Duodenal mucosa (tissue), 2 donors: ENCODE data around the gene ARMC9.

Experiments
- H3K27ac ChIP-seq: one replicate; pipeline ENCODE4 v1.7.0; 2013; ENCODE audit warnings: low read depth, low read length
- H3K27me3 ChIP-seq, 2 donors: one replicate each; pipeline ENCODE4 v1.7.0; 2013; ENCODE audit warnings: low read length in 2 of 2, control low read depth in 1 of 2; ENCODE audit not compliant: insufficient read depth in 2 of 2, control insufficient read depth in 1 of 2
- H3K36me3 ChIP-seq, 2 donors: one replicate each; pipeline ENCODE4 v1.7.0; 2013; ENCODE audit warnings: low read length in 2 of 2, control low read depth in 1 of 2; ENCODE audit not compliant: insufficient read depth in 2 of 2, control insufficient read depth in 1 of 2
- H3K4me1 ChIP-seq, 2 donors: one replicate each; pipeline ENCODE4 v1.7.0; 2013; ENCODE audit warnings: low read length in 2 of 2, control low read depth in 1 of 2; ENCODE audit not compliant: insufficient read depth in 2 of 2, control insufficient read depth in 1 of 2
- H3K4me3 ChIP-seq, 2 donors: one replicate each; pipeline ENCODE4 v1.7.0; 2013; ENCODE audit warnings: low read length in 2 of 2, low read depth in 1 of 2
- H3K9ac ChIP-seq, 2 donors: one replicate each; pipeline ENCODE4 v1.7.0; 2013; ENCODE audit warnings: low read length in 2 of 2, low read depth in 1 of 2
- H3K9me3 ChIP-seq, 2 donors: one replicate each; pipeline ENCODE4 v1.7.0; 2013; ENCODE audit warnings: low read length in 2 of 2, control low read depth in 1 of 2; ENCODE audit not compliant: control insufficient read depth in 1 of 2

Gene ARMC9

GRCh38 chr2:231280846-231281245, 82.4 kb downstream of the ARMC9 start:
- Histone ChIP-seq H3K4me3 (no peak overlapping the region), H3K27ac (no peak overlapping the region), H3K9ac (no peak overlapping the region), H3K36me3 (peaks cover 0 to 2% of the 10 kb centered on the region in 2 donors), H3K27me3 (no peaks in the 10 kb centered on the region), H3K4me1 (peaks cover 0 to 10% of the 10 kb centered on the region in 2 donors), H3K9me3 (no peaks in the 10 kb centered on the region)

- no peaks in the 10 kb centered on the region for H3K36me3 ChIP-seq
- peaks cover 3 to 18% of the 10 kb centered on the region in 2 donors for H3K4me1 ChIP-seq
- H3K9ac ChIP-seq: no peak overlapping the region
- no peak overlapping the region for H3K4me3 ChIP-seq
- H3K27me3 ChIP-seq: no peaks in the 10 kb centered on the region
- no peak overlapping the region for H3K27ac ChIP-seq
- H3K9me3 ChIP-seq: no peaks in the 10 kb centered on the region
Observed at GRCh38 chr2:231284296-231284695, 85.9 kb downstream of the ARMC9 start.

- Histone ChIP-seq H3K4me3 (no peak overlapping the region), H3K36me3 (no peaks in the 10 kb centered on the region), H3K27me3 (no peaks in the 10 kb centered on the region), H3K27ac (no peak overlapping the region), H3K9me3 (no peaks in the 10 kb centered on the region), H3K4me1 (peaks cover 9 to 31% of the 10 kb centered on the region in 2 donors), H3K9ac (no peak overlapping the region)
Observed at GRCh38 chr2:231286964-231287363, 88.5 kb downstream of the ARMC9 start.

- Histone ChIP-seq H3K4me1 (peaks cover 14 to 37% of the 10 kb centered on the region in 2 donors), H3K4me3 (no peak overlapping the region), H3K9ac (no peak overlapping the region), H3K27me3 (no peaks in the 10 kb centered on the region), H3K27ac (no peak overlapping the region), H3K36me3 (no peaks in the 10 kb centered on the region), H3K9me3 (no peaks in the 10 kb centered on the region)
Observed at GRCh38 chr2:231287696-231288095, 89.3 kb downstream of the ARMC9 start.

GRCh38 chr2:231288590-231288989, 90.2 kb downstream of the ARMC9 start:
- Histone ChIP-seq H3K9ac (no peak overlapping the region), H3K27me3 (no peaks in the 10 kb centered on the region)

GRCh38 chr2:231290321-231291015, 92.0 kb downstream of the ARMC9 start:
- Histone ChIP-seq H3K9me3 (no peaks in the 10 kb centered on the region), H3K27me3 (no peaks in the 10 kb centered on the region), H3K27ac (no peak overlapping the region), H3K36me3 (no peaks in the 10 kb centered on the region), H3K4me3 (no peak overlapping the region), H3K4me1 (peaks cover 16 to 34% of the 10 kb centered on the region in 2 donors), H3K9ac (no peak overlapping the region)

More at GRCh38 chr2:231288590-231288989, 90.2 kb downstream of the ARMC9 start:
- Histone ChIP-seq H3K36me3 (no peaks in the 10 kb centered on the region), H3K4me3 (peak overlapping the region in 1 of 2 donors; percentile 29), H3K27ac (no peak overlapping the region), H3K9me3 (no peaks in the 10 kb centered on the region), H3K4me1 (peaks cover 16 to 40% of the 10 kb centered on the region in 2 donors)

- Histone ChIP-seq H3K27ac (no peak overlapping the region), H3K27me3 (no peaks in the 10 kb centered on the region), H3K9ac (no peak overlapping the region), H3K4me3 (no peak overlapping the region), H3K9me3 (no peaks in the 10 kb centered on the region), H3K4me1 (peaks cover 16 to 34% of the 10 kb centered on the region in 2 donors), H3K36me3 (no peaks in the 10 kb centered on the region)
Observed at GRCh38 chr2:231292472-231293134, 94.2 kb downstream of the ARMC9 start.

GRCh38 chr2:231293163-231293562, 94.7 kb downstream of the ARMC9 start:
- Histone ChIP-seq H3K27me3 (no peaks in the 10 kb centered on the region), H3K4me1 (peaks cover 16 to 31% of the 10 kb centered on the region in 2 donors), H3K27ac (no peak overlapping the region), H3K36me3 (no peaks in the 10 kb centered on the region), H3K9me3 (no peaks in the 10 kb centered on the region), H3K4me3 (no peak overlapping the region), H3K9ac (no peak overlapping the region)

GRCh38 chr2:231294116-231294515, 95.7 kb downstream of the ARMC9 start:
- H3K9me3 ChIP-seq: no peaks in the 10 kb centered on the region
- H3K4me3 ChIP-seq: no peak overlapping the region
- H3K36me3 ChIP-seq: no peaks in the 10 kb centered on the region
- no peaks in the 10 kb centered on the region for H3K27me3 ChIP-seq
- no peak overlapping the region for H3K27ac ChIP-seq
- H3K4me1 ChIP-seq: peaks cover 13 to 27% of the 10 kb centered on the region in 2 donors
- H3K9ac ChIP-seq: no peak overlapping the region

- H3K9me3 ChIP-seq: no peaks in the 10 kb centered on the region
- no peaks in the 10 kb centered on the region for H3K27me3 ChIP-seq
Observed at GRCh38 chr2:231294571-231295362, 96.3 kb downstream of the ARMC9 start.

More at GRCh38 chr2:231294571-231295362, 96.3 kb downstream of the ARMC9 start:
- no peak overlapping the region for H3K4me3 ChIP-seq
- H3K9ac ChIP-seq: no peak overlapping the region
- no peak overlapping the region for H3K27ac ChIP-seq
- H3K4me1 ChIP-seq: peaks cover 9 to 22% of the 10 kb centered on the region in 2 donors
- no peaks in the 10 kb centered on the region for H3K36me3 ChIP-seq
